CD14-positive monocyte (primary cell): ENCODE measurements around the gene DIS3L2. TPM values are rescaled to one million over a fixed set of nuclear protein-coding genes. Genes with fewer than 3 reads are reported as not detected.

ENCODE experiments used
- DNase-seq, 3 donors: peaks; one replicate each; pipeline ENCODE4 v3.0.0-alpha.2; 2011 to 2022
- H2AFZ ChIP-seq: 2 replicates; pipeline ENCODE4 v1.6.0; 2012; ENCODE audit warnings: mild to moderate bottlenecking, low read depth, low read length, inconsistent platforms; ENCODE audit not compliant: insufficient read depth, poor library complexity, severe bottlenecking
- H3K27ac ChIP-seq, 2 donors: 1 replicate in 1 of 2; 2 replicates in 1 of 2; pipeline ENCODE4 v1.5.1; 2012 to 2013; ENCODE audit warnings: low read length in 2 of 2, control low read depth in 1 of 2, inconsistent platforms in 1 of 2, low read depth in 1 of 2, mild to moderate bottlenecking in 1 of 2
- H3K27me3 ChIP-seq, 2 donors: one replicate each; pipeline versions ENCODE4 v1.6.0 to v1.6.1; 2011 to 2013; ENCODE audit warnings: low read length in 2 of 2; ENCODE audit not compliant: control insufficient read depth in 2 of 2, insufficient read depth in 2 of 2
- H3K36me3 ChIP-seq, 2 donors: replicated peaks in 1 of 2; 1 replicate in 1 of 2; 2 replicates in 1 of 2; pipeline versions ENCODE4 v1.5.1 to v1.6.1; 2012 to 2013; ENCODE audit warnings: low read length in 2 of 2, control low read depth in 1 of 2, inconsistent platforms in 1 of 2, mild to moderate bottlenecking in 1 of 2; ENCODE audit not compliant: insufficient read depth in 2 of 2, control insufficient read depth in 1 of 2
- H3K4me1 ChIP-seq, 2 donors: 1 replicate in 1 of 2; 2 replicates in 1 of 2; pipeline versions ENCODE4 v1.5.1 to v1.6.1; 2012 to 2013; ENCODE audit warnings: low read length in 2 of 2, control low read depth in 1 of 2, inconsistent platforms in 1 of 2, mild to moderate bottlenecking in 1 of 2, moderate library complexity in 1 of 2; ENCODE audit not compliant: insufficient read depth in 2 of 2, control insufficient read depth in 1 of 2
- H3K4me2 ChIP-seq: replicated peaks from 2 replicates; pipeline ENCODE3; 2012; ENCODE audit warnings: low read length, moderate library complexity, mild to moderate bottlenecking; ENCODE audit not compliant: poor library complexity, severe bottlenecking; ENCODE audit errors: extremely low read depth
- H3K4me3 ChIP-seq, 3 experiments: fragments of 200-600 bp in 1 of 3; sonication (generic) in 1 of 3; replicated peaks in 1 of 3; 1 replicate in 2 of 3; 2 replicates in 1 of 3; pipeline ENCODE4 v1.5.1; 2011 to 2013; ENCODE audit warnings: low read length in 3 of 3, mild to moderate bottlenecking in 3 of 3, control low read depth in 2 of 3, low read depth in 2 of 3, inconsistent platforms in 1 of 3, moderate library complexity in 1 of 3
- H3K79me2 ChIP-seq: 2 replicates; pipeline ENCODE4 v1.6.0; 2012; ENCODE audit warnings: mild to moderate bottlenecking, control low read depth, inconsistent platforms, low read length, moderate library complexity; ENCODE audit not compliant: insufficient read depth
- H3K9ac ChIP-seq: 2 replicates; pipeline ENCODE4 v1.6.0; 2017; ENCODE audit warnings: low read length, mild to moderate bottlenecking; ENCODE audit not compliant: insufficient read depth, poor library complexity, severe bottlenecking
- H3K9me3 ChIP-seq, 2 donors: replicated peaks in 1 of 2; 1 replicate in 1 of 2; 2 replicates in 1 of 2; pipeline versions ENCODE4 v1.5.1 to v1.6.1; 2012 to 2013; ENCODE audit warnings: low read length in 2 of 2, control low read depth in 1 of 2; ENCODE audit not compliant: control insufficient read depth in 1 of 2, insufficient read depth in 1 of 2
- H4K20me1 ChIP-seq: 2 replicates; pipeline ENCODE4 v1.6.0; 2012; ENCODE audit warnings: mild to moderate bottlenecking, low read length, control low read depth, moderate library complexity; ENCODE audit not compliant: insufficient read depth
- H3K27ac Mint-ChIP-seq, 7 donors: one replicate each; pipeline ENCODE4 v1.8.0; 2020; ENCODE audit warnings: mild to moderate bottlenecking in 7 of 7, mixed read lengths in 7 of 7, moderate library complexity in 6 of 7, inconsistent platforms in 2 of 7
- H3K27me3 Mint-ChIP-seq, 3 donors: one replicate each; pipeline ENCODE4 v1.8.0; 2021 to 2022; ENCODE audit warnings: low read depth in 3 of 3, mild to moderate bottlenecking in 3 of 3, mixed read lengths in 3 of 3, moderate library complexity in 3 of 3, inconsistent platforms in 1 of 3
- H3K36me3 Mint-ChIP-seq, 2 donors: one replicate each; pipeline ENCODE4 v1.8.0; 2020; ENCODE audit warnings: mixed read lengths in 2 of 2, inconsistent platforms in 1 of 2, mild to moderate bottlenecking in 1 of 2
- H3K4me1 Mint-ChIP-seq: one replicate; pipeline ENCODE4 v1.8.0; 2020; ENCODE audit warnings: mild to moderate bottlenecking, mixed read lengths
- H3K4me3 Mint-ChIP-seq, 2 donors: one replicate each; pipeline ENCODE4 v1.8.0; 2020; ENCODE audit warnings: mild to moderate bottlenecking in 2 of 2, mixed read lengths in 2 of 2, moderate library complexity in 1 of 2
- H3K9me3 Mint-ChIP-seq, 7 donors: one replicate each; pipeline ENCODE4 v1.8.0; 2020 to 2022; ENCODE audit warnings: mixed read lengths in 7 of 7, mild to moderate bottlenecking in 6 of 7, moderate library complexity in 6 of 7, inconsistent platforms in 2 of 7
- WGBS: methylation state at CpG from one replicate; pipeline ENCODE4 v1.1.5; 2013; ENCODE audit warnings: missing lambda C conversion rate; ENCODE audit not compliant: insufficient coverage; 5-methylcytosine and 5-hydroxymethylcytosine counted together
- intact Hi-C, 2 donors: fragments of 100-400 bp; cut with micrococcal nuclease; formaldehyde crosslinking; loops; one replicate each; pipeline versions ENCODE4 v1.15.0 to v1.15.1; 2023
- polyA plus RNA-seq, 3 donors: library from polyadenylated mRNA; depleted of rRNA in 1 of 3; unstranded in 2 of 3; stranded (reverse) in 1 of 3; fragments of 300-500 nt in 2 of 3; fragments of >200 nt in 1 of 3; fragmentation: Illumina TruSeq in 2 of 3; gene quantifications; 1 replicate in 2 of 3; 2 replicates in 1 of 3; pipeline ENCODE4 v1.2.3, GENCODE V29; 2012 to 2021
- TF ChIP-seq, protein P1 (sequence below): fragments of 200-600 bp; IDR thresholded peaks from one replicate; pipeline ENCODE4 v1.8.0; 2022; ENCODE audit warnings: antibody characterized with exemption, mild to moderate bottlenecking

DIS3L2 gene
- polyA plus RNA-seq, 3 donors, result 6.0 to 21.7 (median 6.4) TPM

DNA sequence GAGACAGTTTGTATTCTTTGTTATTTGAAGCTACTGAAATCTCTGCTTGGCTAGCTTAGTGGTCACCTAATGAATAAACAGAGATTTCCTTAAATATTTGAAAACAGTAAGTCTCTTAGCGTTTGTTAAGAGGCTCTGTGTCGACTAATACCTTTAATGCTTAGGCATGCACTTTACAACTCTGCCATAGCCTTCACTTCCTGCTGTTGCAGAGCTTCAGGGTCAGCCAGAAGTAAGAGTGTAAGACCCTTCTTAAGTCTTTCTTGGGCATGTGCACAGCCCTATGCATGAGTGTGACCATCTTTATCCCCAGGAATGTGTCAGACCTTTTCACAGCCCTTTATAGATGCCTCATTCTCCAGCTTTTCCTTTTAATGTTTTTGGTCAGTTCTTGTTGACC lies 221.8 kb downstream of the DIS3L2 start:
- Mint-ChIP-seq H3K4me3 (no peak overlapping the region), H3K9me3 (peaks cover 4 to 17% (median 12%) of the 10 kb centered on the region in 7 donors), H3K4me1 (no peaks in the 10 kb centered on the region), H3K27ac (no peak overlapping the region), H3K27me3 (peaks cover 0 to 1% (median 0%) of the 10 kb centered on the region in 3 donors), H3K36me3 (peaks cover 12 to 22% of the 10 kb centered on the region in 2 donors)
- no peaks in the 10 kb centered on the region for H4K20me1 ChIP-seq
- no peak overlapping the region for H2AFZ ChIP-seq
- no peak overlapping the region for H3K9ac ChIP-seq
- H3K27ac ChIP-seq, result no peak overlapping the region
- DNase-seq, result no peak
- H3K36me3 ChIP-seq, result peaks cover 0 to 4% of the 10 kb centered on the region in 2 donors
- H3K4me1 ChIP-seq, result no peaks in the 10 kb centered on the region
- H3K4me2 ChIP-seq, result no peak overlapping the region
- no peaks in the 10 kb centered on the region for H3K27me3 ChIP-seq
- WGBS, result 100% methylated on average over 1 of the region's 2 CpGs
- H3K4me3 ChIP-seq, result no peak overlapping the region
- H3K79me2 ChIP-seq, result no peaks in the 10 kb centered on the region
- intact Hi-C loops, result no loop called here
- H3K9me3 ChIP-seq, result peaks cover 0 to 6% of the 10 kb centered on the region in 2 donors
- TF ChIP-seq, protein P1, sequence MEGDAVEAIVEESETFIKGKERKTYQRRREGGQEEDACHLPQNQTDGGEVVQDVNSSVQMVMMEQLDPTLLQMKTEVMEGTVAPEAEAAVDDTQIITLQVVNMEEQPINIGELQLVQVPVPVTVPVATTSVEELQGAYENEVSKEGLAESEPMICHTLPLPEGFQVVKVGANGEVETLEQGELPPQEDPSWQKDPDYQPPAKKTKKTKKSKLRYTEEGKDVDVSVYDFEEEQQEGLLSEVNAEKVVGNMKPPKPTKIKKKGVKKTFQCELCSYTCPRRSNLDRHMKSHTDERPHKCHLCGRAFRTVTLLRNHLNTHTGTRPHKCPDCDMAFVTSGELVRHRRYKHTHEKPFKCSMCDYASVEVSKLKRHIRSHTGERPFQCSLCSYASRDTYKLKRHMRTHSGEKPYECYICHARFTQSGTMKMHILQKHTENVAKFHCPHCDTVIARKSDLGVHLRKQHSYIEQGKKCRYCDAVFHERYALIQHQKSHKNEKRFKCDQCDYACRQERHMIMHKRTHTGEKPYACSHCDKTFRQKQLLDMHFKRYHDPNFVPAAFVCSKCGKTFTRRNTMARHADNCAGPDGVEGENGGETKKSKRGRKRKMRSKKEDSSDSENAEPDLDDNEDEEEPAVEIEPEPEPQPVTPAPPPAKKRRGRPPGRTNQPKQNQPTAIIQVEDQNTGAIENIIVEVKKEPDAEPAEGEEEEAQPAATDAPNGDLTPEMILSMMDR, result no peak

DNA sequence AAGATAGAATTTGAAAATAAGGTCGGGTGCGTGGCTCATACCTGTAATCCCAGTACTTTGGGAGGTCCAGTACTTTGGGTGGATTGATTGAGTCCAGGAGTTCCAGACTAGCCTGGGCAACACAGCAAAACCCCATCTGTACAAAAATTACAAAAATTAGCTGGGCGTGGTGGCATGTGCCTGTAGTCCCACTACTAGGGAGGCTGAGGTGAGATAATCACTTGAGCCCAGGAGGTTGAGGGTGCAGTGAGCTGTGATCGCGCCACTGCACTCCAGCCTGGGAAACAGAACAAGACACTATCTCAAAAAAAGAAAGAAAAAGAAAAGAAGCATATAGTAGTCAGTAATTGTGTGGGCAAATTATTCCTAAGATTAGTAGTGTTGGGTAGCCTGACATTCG lies 222.8 kb downstream of the DIS3L2 start:
- no peak overlapping the region for H3K27ac Mint-ChIP-seq
- peaks cover 15 to 22% of the 10 kb centered on the region in 2 donors for H3K36me3 Mint-ChIP-seq
- Histone ChIP-seq H3K9ac (no peak overlapping the region), H3K27ac (no peak overlapping the region), H3K27me3 (no peaks in the 10 kb centered on the region), H3K9me3 (peaks cover 0 to 6% of the 10 kb centered on the region in 2 donors), H3K36me3 (peaks cover 0 to 4% of the 10 kb centered on the region in 2 donors), H3K4me1 (no peaks in the 10 kb centered on the region), H3K4me3 (no peak overlapping the region), H2AFZ (no peak overlapping the region), H4K20me1 (no peaks in the 10 kb centered on the region), H3K4me2 (no peak overlapping the region), H3K79me2 (no peaks in the 10 kb centered on the region)
- H3K9me3 Mint-ChIP-seq, result peaks cover 4 to 17% (median 12%) of the 10 kb centered on the region in 7 donors
- intact Hi-C loops, result no loop called here
- H3K27me3 Mint-ChIP-seq, result peaks cover 0 to 1% (median 0%) of the 10 kb centered on the region in 3 donors
- no peaks in the 10 kb centered on the region for H3K4me1 Mint-ChIP-seq
- WGBS, result no CpG with 5 or more reads among the region's 6 CpGs
- TF ChIP-seq, protein P1, result no peak
- H3K4me3 Mint-ChIP-seq, result no peak overlapping the region
- no peak for DNase-seq
